ENCODE results near the gene LSM7.
A peak's percentile ranks its signal among the peaks of the same experiment; 100 is the strongest.

Gene LSM7

GRCh38 chr19:2280633-2281264 is 47.6 kb downstream of the LSM7 start:
- no peak for TF ChIP-seq CTCF (conservative IDR thresholded peaks at IDR 0.05; ENCODE audit: low read depth, low read length)
- no peak overlapping the region for H3K4me3 ChIP-seq (ENCODE audit: low read length)
- DNase-seq (ENCODE audit: low read depth) = no peak

- no peak overlapping the region for H3K4me3 ChIP-seq (ENCODE audit: low read length)
- no peak for TF ChIP-seq CTCF (conservative IDR thresholded peaks at IDR 0.05; ENCODE audit: low read depth, low read length)
- no peak for DNase-seq (ENCODE audit: low read depth)
Measured at GRCh38 chr19:2278459-2279158, 49.8 kb downstream of the LSM7 start.

- TF ChIP-seq CTCF (conservative IDR thresholded peaks at IDR 0.05; ENCODE audit: low read depth, low read length) = no peak
- no peak for DNase-seq (ENCODE audit: low read depth)
- no peak overlapping the region for H3K4me3 ChIP-seq (ENCODE audit: low read length)
Measured at GRCh38 chr19:2277138-2277537, 51.2 kb downstream of the LSM7 start.

- H3K4me3 ChIP-seq (ENCODE audit: low read length) = no peak overlapping the region
- DNase-seq (ENCODE audit: low read depth) = no peak
- no peak for TF ChIP-seq CTCF (conservative IDR thresholded peaks at IDR 0.05; ENCODE audit: low read depth, low read length)
Measured at GRCh38 chr19:2276429-2276986, 51.9 kb downstream of the LSM7 start.

- no peak overlapping the region for H3K4me3 ChIP-seq (ENCODE audit: low read length)
- no peak for TF ChIP-seq CTCF (conservative IDR thresholded peaks at IDR 0.05; ENCODE audit: low read depth, low read length)
- DNase-seq (ENCODE audit: low read depth) = no peak
Measured at GRCh38 chr19:2275588-2276428, 52.6 kb downstream of the LSM7 start.

GRCh38 chr19:2274931-2275535 is 53.4 kb downstream of the LSM7 start:
- no peak overlapping the region for H3K4me3 ChIP-seq (ENCODE audit: low read length)
- TF ChIP-seq CTCF (conservative IDR thresholded peaks at IDR 0.05; ENCODE audit: low read depth, low read length) = peak; percentile 62
- DNase-seq (ENCODE audit: low read depth) = no peak
